IPS DF 6.9 (cell line): Measurements from ENCODE around the gene EVI5.

Experiments used
- DNase-seq: peaks from one replicate; pipeline ENCODE4 v3.0.0-alpha.2; 2013; ENCODE audit warnings: low read depth, low spot score
- H3K27ac ChIP-seq: one replicate; pipeline ENCODE4 v1.5.1; 2013; ENCODE audit warnings: low read length, control low read depth
- H3K27me3 ChIP-seq: 2 replicates; pipeline ENCODE4 v1.6.1; 2013; ENCODE audit warnings: mild to moderate bottlenecking, low read length; ENCODE audit not compliant: control insufficient read depth, insufficient read depth
- H3K36me3 ChIP-seq: 2 replicates; pipeline ENCODE4 v1.6.1; 2013; ENCODE audit warnings: low read length; ENCODE audit not compliant: control insufficient read depth, insufficient read depth
- H3K4me1 ChIP-seq: 2 replicates; pipeline ENCODE4 v1.6.1; 2013; ENCODE audit warnings: low read length; ENCODE audit not compliant: control insufficient read depth, insufficient read depth
- H3K4me3 ChIP-seq: 2 replicates; pipeline ENCODE4 v1.5.1; 2013; ENCODE audit warnings: mild to moderate bottlenecking, low read length
- H3K9me3 ChIP-seq: 2 replicates; pipeline ENCODE4 v1.6.1; 2013; ENCODE audit warnings: low read length, inconsistent platforms; ENCODE audit not compliant: control insufficient read depth, insufficient read depth
- WGBS: extraction: QIAGEN DNeasy Blood & Tissue Kit; methylation state at CpG from one replicate; pipeline ENCODE4 v1.1.7; 2013; ENCODE audit warnings: mixed read lengths, missing lambda C conversion rate; ENCODE audit not compliant: insufficient read length, insufficient coverage; 5-methylcytosine and 5-hydroxymethylcytosine counted together

Gene EVI5

DNA sequence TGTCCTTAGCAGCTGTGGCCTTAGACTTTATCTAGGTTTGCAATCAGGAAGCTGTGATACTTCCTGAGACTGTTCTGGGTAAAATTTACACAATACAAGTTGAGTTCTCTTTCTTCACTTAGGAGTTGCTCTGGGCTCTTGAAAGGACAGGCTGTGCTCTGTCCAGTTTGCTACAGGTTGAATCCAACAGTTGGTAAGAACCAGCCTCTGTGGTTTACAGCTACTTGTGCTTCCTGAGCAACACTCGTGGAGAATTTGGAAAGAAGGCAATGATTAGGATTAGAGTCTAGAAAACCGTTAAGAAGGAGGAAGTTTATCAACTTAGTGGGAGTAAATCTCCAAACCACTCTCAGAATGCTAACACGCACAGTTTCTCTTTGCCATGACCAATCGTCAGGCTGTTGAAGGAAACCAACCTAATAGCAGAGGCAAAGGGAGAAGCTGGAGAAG, 325.0 kb downstream of the EVI5 start:
- H3K4me1 ChIP-seq: no peaks in the 10 kb centered on the region
- H3K27me3 ChIP-seq: no peaks in the 10 kb centered on the region
- H3K36me3 ChIP-seq: no peaks in the 10 kb centered on the region
- WGBS: no CpG with 5 or more reads among the region's 4 CpGs
- H3K4me3 ChIP-seq: no peak overlapping the region
- no peak overlapping the region for H3K27ac ChIP-seq
- no peak for DNase-seq
- H3K9me3 ChIP-seq: no peaks in the 10 kb centered on the region
